Esophagus squamous epithelium (tissue), 4 donors: ENCODE data around the gene GPC3.

Source experiments
- POLR2A ChIP-seq, 4 donors: fragments of 450-650 bp; IDR thresholded peaks; one replicate each; pipeline ENCODE4 v1.6.1; 2017; ENCODE audit warnings: antibody characterized with exemption in 4 of 4, mild to moderate bottlenecking in 4 of 4, moderate library complexity in 3 of 4
- TF ChIP-seq, protein P1 (sequence below), 6 experiments: fragments of 450-650 bp in 4 of 6; fragments of 200-600 bp in 2 of 6; sonication (generic) in 2 of 6; IDR thresholded peaks; one replicate each; pipeline ENCODE4 v1.5.1; 2016 to 2019; ENCODE audit warnings: antibody characterized with exemption in 6 of 6, mild to moderate bottlenecking in 4 of 6, moderate library complexity in 4 of 6

GRCh38 chrX:134004084-134004483 is 18.7 kb upstream of the GPC3 start:
- TF ChIP-seq, protein P1, sequence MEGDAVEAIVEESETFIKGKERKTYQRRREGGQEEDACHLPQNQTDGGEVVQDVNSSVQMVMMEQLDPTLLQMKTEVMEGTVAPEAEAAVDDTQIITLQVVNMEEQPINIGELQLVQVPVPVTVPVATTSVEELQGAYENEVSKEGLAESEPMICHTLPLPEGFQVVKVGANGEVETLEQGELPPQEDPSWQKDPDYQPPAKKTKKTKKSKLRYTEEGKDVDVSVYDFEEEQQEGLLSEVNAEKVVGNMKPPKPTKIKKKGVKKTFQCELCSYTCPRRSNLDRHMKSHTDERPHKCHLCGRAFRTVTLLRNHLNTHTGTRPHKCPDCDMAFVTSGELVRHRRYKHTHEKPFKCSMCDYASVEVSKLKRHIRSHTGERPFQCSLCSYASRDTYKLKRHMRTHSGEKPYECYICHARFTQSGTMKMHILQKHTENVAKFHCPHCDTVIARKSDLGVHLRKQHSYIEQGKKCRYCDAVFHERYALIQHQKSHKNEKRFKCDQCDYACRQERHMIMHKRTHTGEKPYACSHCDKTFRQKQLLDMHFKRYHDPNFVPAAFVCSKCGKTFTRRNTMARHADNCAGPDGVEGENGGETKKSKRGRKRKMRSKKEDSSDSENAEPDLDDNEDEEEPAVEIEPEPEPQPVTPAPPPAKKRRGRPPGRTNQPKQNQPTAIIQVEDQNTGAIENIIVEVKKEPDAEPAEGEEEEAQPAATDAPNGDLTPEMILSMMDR (IDR thresholded peaks at IDR 0.05): no peak
- TF ChIP-seq POLR2A (IDR thresholded peaks at IDR 0.05): no peak
